Naive thymus-derived CD4-positive, alpha-beta T cell (primary cell): Measurements from ENCODE around the gene YPEL4. TPM values are rescaled to one million over a fixed set of nuclear protein-coding genes. Genes with fewer than 3 reads are reported as not detected.

Experiments used
- ATAC-seq: fragments of 150-1000 bp; cut with Tn5 transposase; 2 replicates; pipeline ENCODE4 v1.10.0; 2021; ENCODE audit warnings: mild to moderate bottlenecking, moderate library complexity
- CTCF ChIA-PET: fragments of 350-600 bp; sonication (Branson Sonifier 250); formaldehyde crosslinking; loops from one replicate; lab custom pipeline; 2021; ENCODE audit warnings: antibody characterized with exemption; lab: Charles Lee
- POLR2A ChIA-PET: fragments of 350-600 bp; sonication (Branson Sonifier 250); formaldehyde crosslinking; loops from one replicate; lab custom pipeline; 2021; ENCODE audit warnings: antibody characterized with exemption, inconsistent platforms; lab: Charles Lee
- DNase-seq, 9 donors: peaks; one replicate each; pipeline versions ENCODE4 v3.0.0 to v3.0.0-alpha.2; 2020 to 2022; ENCODE audit warnings: mixed read lengths in 1 of 9
- H3K27ac ChIP-seq: one replicate; pipeline ENCODE4 v1.7.0; 2013; ENCODE audit warnings: mild to moderate bottlenecking, low read depth, low read length, moderate library complexity
- H3K27me3 ChIP-seq, 2 donors: one replicate each; pipeline ENCODE4 v1.7.0; 2013; ENCODE audit warnings: low read length in 2 of 2, mild to moderate bottlenecking in 2 of 2, moderate library complexity in 2 of 2; ENCODE audit not compliant: control insufficient read depth in 2 of 2, insufficient read depth in 2 of 2
- H3K36me3 ChIP-seq, 3 experiments: 1 replicate in 2 of 3; 2 replicates in 1 of 3; pipeline ENCODE4 v1.7.0; 2013; ENCODE audit warnings: low read length in 3 of 3, mild to moderate bottlenecking in 3 of 3, moderate library complexity in 1 of 3; ENCODE audit not compliant: insufficient read depth in 3 of 3, control insufficient read depth in 2 of 3
- H3K4me1 ChIP-seq, 2 donors: one replicate each; pipeline ENCODE4 v1.7.0; 2013; ENCODE audit warnings: low read length in 2 of 2, mild to moderate bottlenecking in 2 of 2, moderate library complexity in 1 of 2; ENCODE audit not compliant: control insufficient read depth in 2 of 2, insufficient read depth in 2 of 2
- H3K4me3 ChIP-seq: 2 replicates; pipeline ENCODE4 v1.7.0; 2013; ENCODE audit warnings: mild to moderate bottlenecking, low read length
- H3K9me3 ChIP-seq, 3 experiments: 1 replicate in 2 of 3; 2 replicates in 1 of 3; pipeline ENCODE4 v1.7.0; 2013; ENCODE audit warnings: low read length in 3 of 3; ENCODE audit not compliant: control insufficient read depth in 2 of 3
- H3K27ac Mint-ChIP-seq, 9 donors: one replicate each; pipeline ENCODE4 v1.8.0; 2020 to 2022; ENCODE audit warnings: mixed read lengths in 9 of 9, mild to moderate bottlenecking in 8 of 9, moderate library complexity in 5 of 9, inconsistent platforms in 2 of 9
- H3K27me3 Mint-ChIP-seq, 5 donors: one replicate each; pipeline ENCODE4 v1.8.0; 2021 to 2022; ENCODE audit warnings: mixed read lengths in 5 of 5, mild to moderate bottlenecking in 1 of 5
- H3K36me3 Mint-ChIP-seq, 5 donors: one replicate each; pipeline ENCODE4 v1.8.0; 2020 to 2022; ENCODE audit warnings: mixed read lengths in 5 of 5, mild to moderate bottlenecking in 3 of 5, inconsistent platforms in 1 of 5
- H3K4me1 Mint-ChIP-seq, 7 donors: one replicate each; pipeline ENCODE4 v1.8.0; 2020 to 2022; ENCODE audit warnings: mixed read lengths in 7 of 7, mild to moderate bottlenecking in 3 of 7, inconsistent platforms in 1 of 7
- H3K4me3 Mint-ChIP-seq, 10 donors: one replicate each; pipeline ENCODE4 v1.8.0; 2020 to 2022; ENCODE audit warnings: mild to moderate bottlenecking in 10 of 10, mixed read lengths in 10 of 10, moderate library complexity in 6 of 10, inconsistent platforms in 2 of 10
- H3K9me3 Mint-ChIP-seq, 11 donors: one replicate each; pipeline ENCODE4 v1.8.0; 2020 to 2022; ENCODE audit warnings: mixed read lengths in 11 of 11, mild to moderate bottlenecking in 4 of 11, inconsistent platforms in 1 of 11, moderate library complexity in 1 of 11
- intact Hi-C, 2 donors: fragments of 100-400 bp; cut with micrococcal nuclease; formaldehyde crosslinking; loops; one replicate each; pipeline ENCODE4 v1.15.1; 2023
- polyA plus RNA-seq, 2 donors: library from polyadenylated mRNA; unstranded; fragments of 300-500 nt; fragmentation: Illumina TruSeq; gene quantifications; one replicate each; pipeline ENCODE4 v1.2.3, GENCODE V29; 2021
- total RNA-seq, 6 experiments: library from RNA in 5 of 6; stranded (reverse) in 5 of 6; gene quantifications; 1 replicate in 5 of 6; 2 replicates in 1 of 6; pipeline ENCODE4 v1.2.3 and lab custom pipeline; 2021 to 2026

Gene YPEL4
- total and polyA plus RNA-seq, 7 experiments from 2014 or later, result 0.15 to 13.4 (median 2.3) TPM

DNA sequence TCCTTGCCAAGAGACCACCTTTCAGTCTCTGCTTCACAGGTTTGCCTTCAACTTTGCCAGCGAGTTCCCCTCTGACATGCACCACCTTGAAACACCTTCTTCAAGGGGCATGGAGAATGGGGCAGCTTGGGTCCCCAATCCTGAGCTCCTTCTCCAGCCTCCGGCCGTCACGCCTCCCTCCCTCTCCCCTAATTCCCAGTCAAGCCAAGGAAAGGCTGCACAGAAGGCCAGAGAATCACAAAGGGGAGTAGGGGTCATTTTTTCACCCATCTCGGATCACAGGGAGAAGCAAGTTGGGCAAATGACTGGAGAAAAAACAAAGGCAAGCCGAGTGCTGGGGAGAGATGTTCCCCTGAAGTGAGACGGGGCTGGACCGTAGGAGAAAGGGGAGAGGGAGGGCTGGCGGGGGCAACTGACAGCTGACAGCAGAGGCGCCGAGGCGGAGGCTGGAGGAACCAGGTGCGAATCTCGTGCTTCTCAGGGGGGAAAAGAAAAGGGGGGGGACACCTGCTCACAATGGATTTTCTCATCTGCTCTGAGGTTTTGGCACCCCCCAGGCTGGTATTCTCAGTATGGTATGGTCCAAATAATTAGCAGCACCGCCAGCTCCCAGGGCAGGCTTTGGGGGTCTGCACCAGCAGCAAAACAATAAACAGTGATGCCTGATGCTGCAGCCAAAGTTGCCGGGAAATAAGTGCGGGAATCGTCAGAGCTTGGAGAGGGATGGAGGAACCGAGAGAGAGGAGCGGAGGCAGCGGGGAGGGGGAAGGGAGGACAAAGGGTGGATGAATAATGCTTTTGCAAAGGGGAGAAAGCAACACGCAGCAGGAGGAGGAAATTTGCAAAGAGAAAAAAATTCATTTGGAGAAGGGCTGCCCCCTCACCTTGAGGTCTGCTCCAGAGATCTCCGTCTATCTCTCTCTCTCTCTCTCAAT, 644 bp downstream of the YPEL4 start:
- ChIA-PET POLR2A (interaction anchor here (0.5 to 2.6 kb wide), 9 partner anchors 8 to 150 kb away, joined by 3 to 9 read pairs (median 3); partner anchors contain the start of genes MED19, SELENOH, TMX2 and ZDHHC5), CTCF (interaction anchor here (0.6 to 1.9 kb wide), 4 partner anchors 8 to 292 kb away, joined by 4 to 8 read pairs (median 4); partner anchors contain the start of gene UBE2L6)
- H3K36me3 Mint-ChIP-seq, result no peaks in the 10 kb centered on the region
- H3K27me3 Mint-ChIP-seq, result peaks cover 30 to 48% (median 46%) of the 10 kb centered on the region in 5 donors
- peak; percentile 0 for ATAC-seq
- peaks cover 28 to 60% (median 48%) of the 10 kb centered on the region in 7 donors for H3K4me1 Mint-ChIP-seq
- H3K9me3 Mint-ChIP-seq, result peaks cover 0 to 4% (median 0%) of the 10 kb centered on the region in 11 donors
- intact Hi-C loops, result loop anchor here (1.0 to 2.0 kb wide), 3 partner anchors 8 to 63 kb away; partner anchors contain the start of genes CLP1 (in 2 of the 2), MED19 (in 1 of the 2) and TMX2 (in 1 of the 2)
- Histone ChIP-seq H3K27ac (peak overlapping the region; percentile 19), H3K36me3 (no peaks in the 10 kb centered on the region), H3K4me3 (peak overlapping the region; percentile 66), H3K9me3 (no peaks in the 10 kb centered on the region), H3K4me1 (peaks cover 11 to 18% of the 10 kb centered on the region in 2 donors), H3K27me3 (peaks cover 10 to 18% of the 10 kb centered on the region in 2 donors)
- peak in 3 of 9 donors; percentile 20 to 48 (median 21) for DNase-seq
- peak overlapping the region; percentile 68 to 93 (median 87) for H3K27ac Mint-ChIP-seq
- H3K4me3 Mint-ChIP-seq, result peak overlapping the region; percentile 79 to 93 (median 85)

DNA sequence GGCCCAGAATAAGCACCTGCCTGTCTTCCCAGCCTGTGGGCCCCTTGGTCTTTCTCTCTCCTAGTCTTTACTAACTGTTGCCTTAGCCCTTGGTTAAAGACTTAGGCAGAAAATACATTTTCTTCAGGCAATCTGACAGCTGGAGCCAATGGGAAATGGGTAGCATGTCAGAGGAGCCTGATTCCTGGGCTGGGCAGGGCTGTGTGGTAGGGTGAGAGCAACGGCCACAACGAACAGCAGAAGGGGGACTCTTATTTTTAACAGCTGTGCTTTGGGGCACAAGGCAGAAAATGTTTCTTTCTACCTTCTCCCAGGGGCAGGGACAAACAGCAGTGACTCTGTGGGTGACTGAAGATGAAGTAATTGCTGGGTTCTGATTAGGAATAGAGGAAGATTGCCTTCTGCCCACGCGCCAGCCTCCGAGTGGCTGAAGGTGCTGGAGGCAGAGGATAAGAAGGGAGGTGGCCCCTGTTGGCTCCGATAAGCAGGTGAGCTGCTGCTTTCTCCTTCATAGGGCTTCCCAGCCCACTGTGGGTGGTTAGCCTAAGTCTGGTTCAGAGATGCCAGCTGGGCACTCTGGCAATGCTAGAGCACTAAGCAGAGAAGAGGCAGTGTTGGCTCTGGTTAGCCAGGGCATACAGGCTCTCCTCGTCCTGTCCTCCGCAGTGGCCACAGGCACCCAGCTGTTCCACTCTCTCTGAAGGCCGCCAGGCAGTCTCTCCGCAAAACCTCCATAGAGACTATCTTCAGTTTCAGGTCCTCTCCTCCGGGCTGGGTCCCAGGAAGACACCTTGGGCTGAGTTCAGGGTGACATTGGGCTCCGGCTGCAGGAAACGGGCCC, 1.5 kb downstream of the YPEL4 start:
- intact Hi-C loops, result loop anchor here in 1 of 2 donors (2.0 kb wide), 1 partner anchor 19 kb away; no protein-coding TSS in a partner anchor
- Mint-ChIP-seq H3K36me3 (no peaks in the 10 kb centered on the region), H3K4me1 (peaks cover 25 to 58% (median 48%) of the 10 kb centered on the region in 7 donors), H3K27ac (peak overlapping the region; percentile 32 to 93 (median 62)), H3K4me3 (peak overlapping the region; percentile 79 to 93 (median 85)), H3K27me3 (peaks cover 30 to 55% (median 47%) of the 10 kb centered on the region in 5 donors), H3K9me3 (peaks cover 0 to 4% (median 0%) of the 10 kb centered on the region in 11 donors)
- Histone ChIP-seq H3K36me3 (no peaks in the 10 kb centered on the region), H3K27ac (no peak overlapping the region), H3K4me1 (peaks cover 11 to 18% of the 10 kb centered on the region in 2 donors), H3K27me3 (peaks cover 10 to 18% of the 10 kb centered on the region in 2 donors), H3K9me3 (no peaks in the 10 kb centered on the region), H3K4me3 (peak overlapping the region; percentile 66)
- DNase-seq (no peak), ATAC-seq (no peak)
- CTCF ChIA-PET, result interaction anchor here (0.7 to 1.9 kb wide), 3 partner anchors 80 to 291 kb away, joined by 3 to 8 read pairs (median 4); partner anchors contain the start of gene UBE2L6
- POLR2A ChIA-PET, result interaction anchor here (1.1 to 2.6 kb wide), 5 partner anchors 8 to 151 kb away, joined by 3 to 9 read pairs (median 3); partner anchors contain the start of genes SELENOH and ZDHHC5

DNA sequence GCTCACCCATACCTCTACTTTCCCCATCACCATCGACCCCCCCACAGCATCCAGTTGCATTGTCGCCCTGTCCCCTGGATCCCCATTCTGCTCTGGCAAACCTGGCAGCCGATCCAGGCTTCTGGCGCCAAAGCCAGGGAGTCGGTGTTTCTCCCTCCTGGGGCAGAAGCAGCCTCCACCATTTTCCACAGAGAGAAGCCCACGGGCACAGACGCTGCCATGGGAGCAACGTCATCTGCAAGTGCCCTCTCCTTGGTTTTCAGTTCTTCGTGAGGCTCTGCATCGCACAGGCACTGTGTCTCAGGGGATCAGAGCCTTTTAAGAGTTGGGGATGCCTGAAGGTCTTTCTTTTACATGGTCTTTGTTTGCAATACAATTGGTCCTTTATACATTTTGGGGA, 2.3 kb downstream of the YPEL4 start:
- DNase-seq (no peak), ATAC-seq (no peak)
- Mint-ChIP-seq H3K4me3 (peak overlapping the region in 4 of 10 donors; percentile 23 to 87 (median 57)), H3K27me3 (peaks cover 30 to 60% (median 47%) of the 10 kb centered on the region in 5 donors), H3K36me3 (no peaks in the 10 kb centered on the region), H3K9me3 (peaks cover 0 to 4% (median 0%) of the 10 kb centered on the region in 11 donors), H3K27ac (peak overlapping the region in 4 of 9 donors; percentile 21 to 85 (median 64)), H3K4me1 (peaks cover 20 to 53% (median 44%) of the 10 kb centered on the region in 7 donors)
- POLR2A ChIA-PET, result interaction anchor here (1.3 to 1.4 kb wide), 2 partner anchors 79 to 116 kb away, joined by 3 to 5 read pairs; no protein-coding TSS in a partner anchor
- H3K36me3 ChIP-seq, result no peaks in the 10 kb centered on the region
- H3K27ac ChIP-seq, result no peak overlapping the region
- peaks cover 11 to 18% of the 10 kb centered on the region in 2 donors for H3K4me1 ChIP-seq
- no peaks in the 10 kb centered on the region for H3K9me3 ChIP-seq
- CTCF ChIA-PET, result interaction anchor here (0.7 to 2.0 kb wide), 4 partner anchors 79 to 190 kb away, joined by 3 to 9 read pairs (median 4); partner anchors contain the start of gene UBE2L6
- intact Hi-C loops, result no loop called here
- no peak overlapping the region for H3K4me3 ChIP-seq
- peaks cover 10 to 18% of the 10 kb centered on the region in 2 donors for H3K27me3 ChIP-seq

DNA sequence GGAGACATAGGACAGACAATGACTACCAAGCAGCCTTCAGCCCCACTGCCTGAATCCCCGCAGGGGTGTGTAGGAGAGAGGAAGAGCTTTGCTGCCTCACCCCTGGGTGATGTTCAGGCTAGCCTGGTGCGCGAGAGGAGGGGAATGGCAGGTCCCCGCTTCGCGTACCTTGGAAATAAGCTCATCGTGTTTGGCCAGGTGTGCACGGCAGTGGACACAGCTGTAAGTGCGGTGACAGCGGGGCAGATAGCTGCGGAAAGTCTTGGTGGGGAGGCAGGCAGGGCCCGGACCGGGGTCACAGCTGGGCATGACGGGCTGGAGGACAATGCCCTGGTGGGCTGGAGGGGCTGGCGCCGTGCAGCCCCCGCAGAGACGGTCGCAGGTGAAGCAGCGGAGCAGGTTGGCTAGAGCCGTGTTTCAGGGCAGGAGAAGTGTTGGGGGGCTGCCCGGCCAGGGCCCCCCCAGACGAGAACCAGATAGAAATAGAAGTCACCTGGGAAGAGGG, 2.9 kb downstream of the YPEL4 start:
- Histone ChIP-seq H3K9me3 (no peaks in the 10 kb centered on the region), H3K27ac (no peak overlapping the region), H3K36me3 (no peaks in the 10 kb centered on the region), H3K27me3 (peaks cover 10 to 18% of the 10 kb centered on the region in 2 donors), H3K4me3 (no peak overlapping the region), H3K4me1 (peaks cover 11 to 18% of the 10 kb centered on the region in 2 donors)
- DNase-seq (no peak), ATAC-seq (no peak)
- peak overlapping the region in 9 of 10 donors; percentile 5 to 79 (median 31) for H3K4me3 Mint-ChIP-seq
- H3K27ac Mint-ChIP-seq, result peak overlapping the region in 3 of 9 donors; percentile 65 to 82 (median 66)
- intact Hi-C loops, result no loop called here
- H3K4me1 Mint-ChIP-seq, result peaks cover 20 to 53% (median 44%) of the 10 kb centered on the region in 7 donors
- no peaks in the 10 kb centered on the region for H3K36me3 Mint-ChIP-seq
- ChIA-PET POLR2A (interaction anchor here (1.4 kb wide), 1 partner anchor 78 kb away, joined by 5 read pairs; no protein-coding TSS in a partner anchor), CTCF (interaction anchor here (0.7 to 2.0 kb wide), 6 partner anchors 10 to 189 kb away, joined by 3 to 9 read pairs (median 3); partner anchors contain the start of gene UBE2L6)
- H3K9me3 Mint-ChIP-seq, result peaks cover 0 to 4% (median 0%) of the 10 kb centered on the region in 11 donors
- H3K27me3 Mint-ChIP-seq, result peaks cover 30 to 60% (median 47%) of the 10 kb centered on the region in 5 donors

DNA sequence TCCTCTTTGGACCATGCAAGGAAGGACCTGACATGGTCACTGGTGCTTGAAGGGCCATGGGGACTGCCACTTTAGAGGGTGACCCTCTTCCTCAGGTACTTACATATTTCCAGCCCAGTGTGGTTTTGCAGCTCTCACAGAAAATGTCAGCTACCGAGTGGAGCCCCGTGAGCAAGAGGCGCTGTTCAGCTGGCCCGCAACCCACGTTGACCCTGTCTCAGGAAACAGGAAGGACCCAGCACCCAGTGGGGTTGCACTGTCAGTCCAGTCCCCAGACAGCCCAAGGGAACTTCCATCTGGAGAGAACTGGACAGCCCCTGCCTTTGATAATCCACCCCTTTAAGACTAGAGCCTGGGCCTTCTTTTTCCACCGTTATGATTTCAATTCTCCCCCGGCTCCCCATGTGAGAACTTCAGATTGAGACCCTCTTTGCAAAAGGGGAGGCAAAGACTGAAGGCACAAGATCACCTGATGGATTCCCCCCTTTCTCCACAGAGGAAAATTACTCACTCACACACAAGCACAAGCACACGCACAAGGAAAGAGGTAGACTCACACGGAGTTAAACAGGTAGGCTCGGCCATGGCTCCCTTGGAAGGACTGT, 3.4 kb downstream of the YPEL4 start:
- H3K36me3 ChIP-seq, result no peaks in the 10 kb centered on the region
- ATAC-seq (no peak), DNase-seq (no peak)
- peaks cover 23 to 55% (median 46%) of the 10 kb centered on the region in 7 donors for H3K4me1 Mint-ChIP-seq
- H3K9me3 Mint-ChIP-seq, result peaks cover 0 to 4% (median 0%) of the 10 kb centered on the region in 11 donors
- H3K4me3 ChIP-seq, result no peak overlapping the region
- peaks cover 10 to 18% of the 10 kb centered on the region in 2 donors for H3K27me3 ChIP-seq
- H3K27ac Mint-ChIP-seq, result peak overlapping the region in 2 of 9 donors; percentile 66 to 82
- intact Hi-C loops, result no loop called here
- no peak overlapping the region for H3K27ac ChIP-seq
- ChIA-PET POLR2A (interaction anchor here (1.4 kb wide), 1 partner anchor 78 kb away, joined by 5 read pairs; no protein-coding TSS in a partner anchor), CTCF (interaction anchor here (1.2 to 2.0 kb wide), 3 partner anchors 9 to 78 kb away, joined by 3 to 9 read pairs (median 3); partner anchors contain the start of gene UBE2L6)
- H3K4me3 Mint-ChIP-seq, result peak overlapping the region in 4 of 10 donors; percentile 27 to 79 (median 58)
- H3K4me1 ChIP-seq, result peaks cover 11 to 18% of the 10 kb centered on the region in 2 donors
- no peaks in the 10 kb centered on the region for H3K36me3 Mint-ChIP-seq
- H3K27me3 Mint-ChIP-seq, result peaks cover 30 to 60% (median 47%) of the 10 kb centered on the region in 5 donors
- H3K9me3 ChIP-seq, result no peaks in the 10 kb centered on the region
